ENCODE results near the gene TRAF3.

DNA sequence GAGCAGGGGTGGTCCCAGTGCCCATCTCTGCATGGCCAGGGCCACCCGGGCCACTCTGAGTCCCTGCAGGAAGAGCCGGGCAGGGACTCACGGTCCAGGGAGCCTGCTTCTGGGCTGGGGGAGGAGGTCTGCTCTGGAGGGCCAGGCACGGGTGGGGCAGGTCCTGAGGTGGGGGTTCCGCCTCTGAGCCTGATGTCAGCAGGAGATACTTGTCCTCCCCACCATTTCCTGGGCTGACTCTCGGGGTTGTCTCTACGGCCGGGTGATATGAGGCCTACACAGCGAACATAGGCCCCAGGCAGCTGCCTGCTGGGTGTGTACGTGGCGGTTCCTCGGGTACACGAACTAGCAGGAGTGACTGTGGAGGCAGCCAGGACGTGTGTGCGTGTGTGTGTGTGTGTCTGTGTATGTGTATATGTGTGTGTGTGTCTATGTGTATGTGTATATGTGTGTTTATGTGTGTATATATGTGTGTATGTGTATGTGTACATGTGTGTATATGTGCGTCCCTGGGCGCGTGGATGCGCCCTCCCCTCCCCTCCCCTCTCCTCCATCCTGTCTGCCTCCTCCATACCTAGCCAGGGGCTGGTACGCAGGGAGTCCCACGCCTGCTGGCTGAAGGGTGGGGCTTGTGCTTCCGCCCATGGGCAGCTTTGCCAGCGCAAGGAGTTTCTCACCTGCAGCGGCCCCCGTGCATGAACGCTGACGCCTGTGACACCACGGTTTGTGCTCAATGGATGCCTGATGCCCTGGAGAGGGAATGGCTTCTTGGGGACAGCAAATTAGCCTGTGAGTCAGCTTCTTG is 30.4 kb upstream of the TRAF3 start:
- TF ChIP-seq, protein P1, sequence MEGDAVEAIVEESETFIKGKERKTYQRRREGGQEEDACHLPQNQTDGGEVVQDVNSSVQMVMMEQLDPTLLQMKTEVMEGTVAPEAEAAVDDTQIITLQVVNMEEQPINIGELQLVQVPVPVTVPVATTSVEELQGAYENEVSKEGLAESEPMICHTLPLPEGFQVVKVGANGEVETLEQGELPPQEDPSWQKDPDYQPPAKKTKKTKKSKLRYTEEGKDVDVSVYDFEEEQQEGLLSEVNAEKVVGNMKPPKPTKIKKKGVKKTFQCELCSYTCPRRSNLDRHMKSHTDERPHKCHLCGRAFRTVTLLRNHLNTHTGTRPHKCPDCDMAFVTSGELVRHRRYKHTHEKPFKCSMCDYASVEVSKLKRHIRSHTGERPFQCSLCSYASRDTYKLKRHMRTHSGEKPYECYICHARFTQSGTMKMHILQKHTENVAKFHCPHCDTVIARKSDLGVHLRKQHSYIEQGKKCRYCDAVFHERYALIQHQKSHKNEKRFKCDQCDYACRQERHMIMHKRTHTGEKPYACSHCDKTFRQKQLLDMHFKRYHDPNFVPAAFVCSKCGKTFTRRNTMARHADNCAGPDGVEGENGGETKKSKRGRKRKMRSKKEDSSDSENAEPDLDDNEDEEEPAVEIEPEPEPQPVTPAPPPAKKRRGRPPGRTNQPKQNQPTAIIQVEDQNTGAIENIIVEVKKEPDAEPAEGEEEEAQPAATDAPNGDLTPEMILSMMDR (IDR thresholded peaks at IDR 0.05 in 8 of 11, conservative IDR thresholded peaks at IDR 0.05 in 3 of 11): no peak
- no peak for TF ChIP-seq POLR2A (IDR thresholded peaks at IDR 0.05)

Data from spleen (tissue), 7 donors.